WTC11 (cell line): ENCODE results near the gene KIF2A.

Source experiments
- ARID4B ChIP-seq: sonication (generic); formaldehyde crosslinking; IDR thresholded peaks from 2 replicates; pipeline ENCODE4 v1.8.0; 2023; ENCODE audit warnings: missing genetic modification reagents, mild to moderate bottlenecking, borderline replicate concordance
- CTCF ChIP-seq: fragments of 200-600 bp; IDR thresholded peaks from 2 replicates; pipeline ENCODE4 v1.8.0; 2022; ENCODE audit warnings: antibody characterized with exemption
- E2F1 ChIP-seq: sonication (generic); formaldehyde crosslinking; IDR thresholded peaks from 2 replicates; pipeline ENCODE4 v1.8.0; 2022; ENCODE audit warnings: mild to moderate bottlenecking, missing genetic modification reagents
- E2F4 ChIP-seq: sonication (generic); formaldehyde crosslinking; IDR thresholded peaks from 2 replicates; pipeline ENCODE4 v1.8.1; 2022; ENCODE audit warnings: low read depth, mild to moderate bottlenecking, moderate library complexity, missing genetic modification reagents, borderline replicate concordance
- E2F5 ChIP-seq: sonication (generic); formaldehyde crosslinking; IDR thresholded peaks from 2 replicates; pipeline ENCODE4 v1.8.1; 2022; ENCODE audit warnings: mild to moderate bottlenecking, moderate library complexity, missing genetic modification reagents
- EMX1 ChIP-seq: fragments of 250-450 bp; sonication (Bioruptor Pico); IDR thresholded peaks from 2 replicates; pipeline ENCODE4 v1.8.0; 2021; ENCODE audit warnings: mild to moderate bottlenecking
- ESRRA ChIP-seq: sonication (generic); formaldehyde crosslinking; IDR thresholded peaks from 2 replicates; pipeline ENCODE4 v1.8.1; 2022; ENCODE audit warnings: mild to moderate bottlenecking, missing genetic modification reagents, borderline replicate concordance
- FOXP4 ChIP-seq: sonication (generic); formaldehyde crosslinking; IDR thresholded peaks from 2 replicates; pipeline ENCODE4 v1.8.0; 2022; ENCODE audit warnings: mild to moderate bottlenecking, missing genetic modification reagents
- NR2C2 ChIP-seq: sonication (generic); formaldehyde crosslinking; IDR thresholded peaks from 2 replicates; pipeline ENCODE4 v1.8.0; 2022; ENCODE audit warnings: mild to moderate bottlenecking, missing genetic modification reagents
- USF1 ChIP-seq: sonication (generic); formaldehyde crosslinking; IDR thresholded peaks from 2 replicates; pipeline ENCODE4 v1.8.0; 2022; ENCODE audit warnings: mild to moderate bottlenecking, missing genetic modification reagents
- USF2 ChIP-seq: sonication (generic); formaldehyde crosslinking; IDR thresholded peaks from 2 replicates; pipeline ENCODE4 v1.8.1; 2023; ENCODE audit warnings: mild to moderate bottlenecking, missing genetic modification reagents, moderate library complexity
- ZBTB21 ChIP-seq: sonication (generic); formaldehyde crosslinking; IDR thresholded peaks from 2 replicates; pipeline ENCODE4 v1.8.1; 2023; ENCODE audit warnings: mild to moderate bottlenecking, missing genetic modification reagents, borderline replicate concordance
- ZNF317 ChIP-seq: sonication (generic); formaldehyde crosslinking; IDR thresholded peaks from 2 replicates; pipeline ENCODE4 v1.8.1; 2023; ENCODE audit warnings: low read depth, mild to moderate bottlenecking, moderate library complexity, missing genetic modification reagents, borderline replicate concordance

- no peak for TF ChIP-seq CTCF
- no peak for TF ChIP-seq E2F1 (CRISPR knock-in tag)
- no peak for TF ChIP-seq ARID4B (CRISPR knock-in tag)
- TF ChIP-seq NR2C2 (CRISPR knock-in tag) = no peak
- TF ChIP-seq ZNF317 (CRISPR knock-in tag) = no peak
- TF ChIP-seq E2F4 (CRISPR knock-in tag) = no peak
- no peak for TF ChIP-seq USF2 (CRISPR knock-in tag)
- TF ChIP-seq EMX1 (CRISPR knock-in tag) = no peak
- no peak for TF ChIP-seq E2F5 (CRISPR knock-in tag)
- no peak for TF ChIP-seq USF1 (CRISPR knock-in tag)
- TF ChIP-seq ZBTB21 (CRISPR knock-in tag) = no peak
- no peak for TF ChIP-seq ESRRA (CRISPR knock-in tag)
- no peak for TF ChIP-seq FOXP4
These were observed 10.1 kb downstream of the KIF2A start for GRCh38 chr5:62316176-62316502.
